Stimulated activated CD8-positive, alpha-beta memory T cell treated with anti-CD3 and anti-CD28 coated beads, Interleukin-4, amount 100 ng/mL, for 1 hour (primary cell): ENCODE measurements around the gene GBGT1.
A peak's percentile ranks its signal among the peaks of the same experiment; 100 is the strongest.

Experiments
- DNase-seq, 2 donors: peaks; one replicate each; pipeline ENCODE4 v3.0.0-alpha.2; 2020; ENCODE audit warnings: low read depth in 2 of 2, low spot score in 1 of 2

GBGT1 gene

GRCh38 chr9:133128152-133128551 is 35.6 kb downstream of the GBGT1 start:
- DNase-seq: no peak

GRCh38 chr9:133127340-133127981 is 36.3 kb downstream of the GBGT1 start:
- no peak for DNase-seq

GRCh38 chr9:133126697-133127339 is 36.9 kb downstream of the GBGT1 start:
- DNase-seq: no peak

GRCh38 chr9:133125941-133126696 is 37.6 kb downstream of the GBGT1 start:
- no peak for DNase-seq

GRCh38 chr9:133124907-133125275 is 38.8 kb downstream of the GBGT1 start:
- DNase-seq: no peak

GRCh38 chr9:133124123-133124906 is 39.4 kb downstream of the GBGT1 start:
- no peak for DNase-seq

- DNase-seq: no peak
Observed at GRCh38 chr9:133122935-133123611, 40.6 kb downstream of the GBGT1 start.

- DNase-seq: no peak
Observed at GRCh38 chr9:133122605-133122934, 41.1 kb downstream of the GBGT1 start.

- DNase-seq: no peak
Observed at GRCh38 chr9:133121915-133122550, 41.7 kb downstream of the GBGT1 start.

- DNase-seq: peak; percentile 77 to 83
Observed at GRCh38 chr9:133121198-133121914, 42.4 kb downstream of the GBGT1 start, which contains the start of gene RALGDS. Gene RALGDS (minus strand): TSS chr9:133121240. CDS start chr9:133121154, 86 bp downstream.

- no peak for DNase-seq
Observed at GRCh38 chr9:133120501-133121197, 43.1 kb downstream of the GBGT1 start.

- no peak for DNase-seq
Observed at GRCh38 chr9:133119846-133120500, 43.7 kb downstream of the GBGT1 start.

GRCh38 chr9:133119103-133119845 is 44.4 kb downstream of the GBGT1 start:
- DNase-seq: no peak

- DNase-seq: no peak
Observed at GRCh38 chr9:133118568-133118967, 45.1 kb downstream of the GBGT1 start.

- no peak for DNase-seq
Observed at GRCh38 chr9:133118179-133118520, 45.6 kb downstream of the GBGT1 start.

GRCh38 chr9:133117271-133118178 is 46.2 kb downstream of the GBGT1 start:
- no peak for DNase-seq
